ENCODE measurements around the gene OR14I1. TPM values are rescaled to one million over a fixed set of nuclear protein-coding genes. Genes with fewer than 3 reads are reported as not detected.

OR14I1 gene
- total RNA-seq, 1 donor, result not detected

GRCh38 chr1:248697907-248698306 lies 4.7 kb downstream of the OR14I1 start:
- Histone ChIP-seq H2AFZ (ENCODE audit: low read length) (no peak overlapping the region), H3K4me1 (ENCODE audit: insufficient read depth, low read length) (no peaks in the 10 kb centered on the region), H3K79me2 (ENCODE audit: insufficient read depth, low read length) (no peaks in the 10 kb centered on the region), H4K20me1 (ENCODE audit: insufficient read depth, low read length) (no peaks in the 10 kb centered on the region), H3K4me2 (ENCODE audit: insufficient read depth, low read length) (no peak overlapping the region), H3K27ac (ENCODE audit: low read depth, low read length) (no peak overlapping the region), H3K9me3 (ENCODE audit: low read depth, low read length) (peaks cover 2% of the 10 kb centered on the region), H3K4me3 (ENCODE audit: insufficient read depth, low read length) (no peak overlapping the region), H3K27me3 (ENCODE audit: insufficient read depth, low read length) (no peaks in the 10 kb centered on the region), H3K36me3 (ENCODE audit: insufficient read depth, low read length) (no peaks in the 10 kb centered on the region)
- DNase-seq (ENCODE audit: insufficient read length, low spot score, missing footprints), result no peak
- TF ChIP-seq CTCF (IDR thresholded peaks at IDR 0.05; ENCODE audit: extremely low read depth, low read depth, low read length), result no peak

- peaks cover 5% of the 10 kb centered on the region for H3K9me3 ChIP-seq (ENCODE audit: low read depth, low read length)
- no peak overlapping the region for H3K27ac ChIP-seq (ENCODE audit: low read depth, low read length)
- no peaks in the 10 kb centered on the region for H3K79me2 ChIP-seq (ENCODE audit: insufficient read depth, low read length)
- no peak overlapping the region for H3K4me3 ChIP-seq (ENCODE audit: insufficient read depth, low read length)
- TF ChIP-seq CTCF (IDR thresholded peaks at IDR 0.05; ENCODE audit: extremely low read depth, low read depth, low read length), result no peak
- DNase-seq (ENCODE audit: insufficient read length, low spot score, missing footprints), result no peak
- no peaks in the 10 kb centered on the region for H4K20me1 ChIP-seq (ENCODE audit: insufficient read depth, low read length)
- H3K27me3 ChIP-seq (ENCODE audit: insufficient read depth, low read length), result no peaks in the 10 kb centered on the region
- no peak overlapping the region for H3K4me2 ChIP-seq (ENCODE audit: insufficient read depth, low read length)
- H2AFZ ChIP-seq (ENCODE audit: low read length), result no peak overlapping the region
- H3K4me1 ChIP-seq (ENCODE audit: insufficient read depth, low read length), result no peaks in the 10 kb centered on the region
- no peaks in the 10 kb centered on the region for H3K36me3 ChIP-seq (ENCODE audit: insufficient read depth, low read length)
Observed at GRCh38 chr1:248696774-248697173, 5.8 kb downstream of the OR14I1 start.

GRCh38 chr1:248696261-248696660 lies 6.3 kb downstream of the OR14I1 start:
- Histone ChIP-seq H3K27ac (ENCODE audit: low read depth, low read length) (no peak overlapping the region), H3K4me3 (ENCODE audit: insufficient read depth, low read length) (no peak overlapping the region), H3K4me2 (ENCODE audit: insufficient read depth, low read length) (no peak overlapping the region), H4K20me1 (ENCODE audit: insufficient read depth, low read length) (no peaks in the 10 kb centered on the region), H2AFZ (ENCODE audit: low read length) (no peak overlapping the region), H3K79me2 (ENCODE audit: insufficient read depth, low read length) (no peaks in the 10 kb centered on the region), H3K36me3 (ENCODE audit: insufficient read depth, low read length) (no peaks in the 10 kb centered on the region), H3K9me3 (ENCODE audit: low read depth, low read length) (peaks cover 5% of the 10 kb centered on the region), H3K27me3 (ENCODE audit: insufficient read depth, low read length) (no peaks in the 10 kb centered on the region), H3K4me1 (ENCODE audit: insufficient read depth, low read length) (no peaks in the 10 kb centered on the region)
- no peak for DNase-seq (ENCODE audit: insufficient read length, low spot score, missing footprints)
- no peak for TF ChIP-seq CTCF (IDR thresholded peaks at IDR 0.05; ENCODE audit: extremely low read depth, low read depth, low read length)

- no peaks in the 10 kb centered on the region for H3K79me2 ChIP-seq (ENCODE audit: insufficient read depth, low read length)
- DNase-seq (ENCODE audit: insufficient read length, low spot score, missing footprints), result no peak
- no peaks in the 10 kb centered on the region for H3K36me3 ChIP-seq (ENCODE audit: insufficient read depth, low read length)
- no peak overlapping the region for H2AFZ ChIP-seq (ENCODE audit: low read length)
- H3K9me3 ChIP-seq (ENCODE audit: low read depth, low read length), result peaks cover 5% of the 10 kb centered on the region
- H3K4me2 ChIP-seq (ENCODE audit: insufficient read depth, low read length), result no peak overlapping the region
- no peak for TF ChIP-seq CTCF (IDR thresholded peaks at IDR 0.05; ENCODE audit: extremely low read depth, low read depth, low read length)
- no peaks in the 10 kb centered on the region for H3K27me3 ChIP-seq (ENCODE audit: insufficient read depth, low read length)
- no peak overlapping the region for H3K4me3 ChIP-seq (ENCODE audit: insufficient read depth, low read length)
- H3K4me1 ChIP-seq (ENCODE audit: insufficient read depth, low read length), result no peaks in the 10 kb centered on the region
- no peaks in the 10 kb centered on the region for H4K20me1 ChIP-seq (ENCODE audit: insufficient read depth, low read length)
- H3K27ac ChIP-seq (ENCODE audit: low read depth, low read length), result no peak overlapping the region
Observed at GRCh38 chr1:248695451-248696132, 7.0 kb downstream of the OR14I1 start.

All from osteoblast (primary cell).